ENCODE measurements around the gene PLEKHM2. TPM values are rescaled to one million over a fixed set of nuclear protein-coding genes. Genes with fewer than 3 reads are reported as not detected.

PLEKHM2 gene
- total RNA-seq, 1 experiment from 2014 or later: 38.5 TPM

DNA sequence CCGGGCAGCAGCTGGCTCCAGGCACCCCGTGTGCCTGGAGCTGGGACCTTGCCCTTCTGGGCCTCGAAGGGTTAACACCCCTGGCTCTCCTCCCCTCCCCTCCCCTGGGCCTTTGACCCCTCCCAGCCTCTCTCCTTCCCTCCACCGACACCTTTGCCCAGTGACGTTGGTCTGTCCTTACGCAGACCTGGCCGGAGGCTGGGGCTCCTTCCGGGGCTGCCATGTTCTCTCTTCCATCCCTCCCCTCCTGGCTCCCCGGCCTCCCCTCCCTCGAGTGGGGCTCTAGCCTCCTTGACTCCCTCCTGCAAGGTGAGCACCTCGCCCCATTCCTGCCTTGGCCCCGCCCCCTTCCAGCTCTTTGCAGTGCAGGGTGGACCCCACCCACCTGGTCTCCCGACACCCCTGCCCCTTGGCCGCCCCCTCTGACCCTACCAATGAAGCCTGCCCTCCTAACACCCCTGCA, 58.2 kb downstream of the PLEKHM2 start, which contains the start of gene TMEM82:
Gene TMEM82 (plus strand): TSS at position 161 of the 463 bp plus-strand sequence. CDS start 61 bp downstream, at position 222.
- RAD21 ChIA-PET (ENCODE audit: low non-redundant PET in 1 of 2, low total read pairs in 2 of 2, uncharacterized antibody in 2 of 2, unreplicated experiment in 2 of 2): no interaction called here
- ATAC-seq (no peak), DNase-seq (ENCODE audit: low read depth, low spot score) (no peak)
- H3K9ac ChIP-seq (ENCODE audit: low read length): no peak within 1 kb of the TSS
- intact Hi-C loops (cut with micrococcal nuclease): no loop called here
- TF ChIP-seq EZH2 (IDR thresholded peaks at IDR 0.05) (no peak), SIN3A (IDR thresholded peaks at IDR 0.05; ENCODE audit: low read depth) (no peak), ZNF274 (IDR thresholded peaks at IDR 0.05; ENCODE audit: low read depth, low read length) (no peak), TCF7L2 (IDR thresholded peaks at IDR 0.05; ENCODE audit: borderline replicate concordance, extremely low read depth, insufficient read depth, insufficient read length) (no peak), ELF1 (IDR thresholded peaks at IDR 0.05; ENCODE audit: borderline replicate concordance, low read depth) (no peak), FOSL1 (IDR thresholded peaks at IDR 0.05; ENCODE audit: low read depth) (no peak), SRF (IDR thresholded peaks at IDR 0.05; ENCODE audit: low read depth) (no peak), SP1 (IDR thresholded peaks at IDR 0.05; ENCODE audit: low read depth) (no peak), EGR1 (IDR thresholded peaks at IDR 0.05; ENCODE audit: low read depth) (no peak), EZH2phosphoT487 (IDR thresholded peaks at IDR 0.05; ENCODE audit: borderline replicate concordance) (no peak), POLR2A (IDR thresholded peaks at IDR 0.05; ENCODE audit: borderline replicate concordance, extremely low read depth, insufficient read depth, insufficient read length) (no peak), CEBPB (IDR thresholded peaks at IDR 0.05; ENCODE audit: low read depth) (no peak)
- TF ChIP-seq, protein P1, sequence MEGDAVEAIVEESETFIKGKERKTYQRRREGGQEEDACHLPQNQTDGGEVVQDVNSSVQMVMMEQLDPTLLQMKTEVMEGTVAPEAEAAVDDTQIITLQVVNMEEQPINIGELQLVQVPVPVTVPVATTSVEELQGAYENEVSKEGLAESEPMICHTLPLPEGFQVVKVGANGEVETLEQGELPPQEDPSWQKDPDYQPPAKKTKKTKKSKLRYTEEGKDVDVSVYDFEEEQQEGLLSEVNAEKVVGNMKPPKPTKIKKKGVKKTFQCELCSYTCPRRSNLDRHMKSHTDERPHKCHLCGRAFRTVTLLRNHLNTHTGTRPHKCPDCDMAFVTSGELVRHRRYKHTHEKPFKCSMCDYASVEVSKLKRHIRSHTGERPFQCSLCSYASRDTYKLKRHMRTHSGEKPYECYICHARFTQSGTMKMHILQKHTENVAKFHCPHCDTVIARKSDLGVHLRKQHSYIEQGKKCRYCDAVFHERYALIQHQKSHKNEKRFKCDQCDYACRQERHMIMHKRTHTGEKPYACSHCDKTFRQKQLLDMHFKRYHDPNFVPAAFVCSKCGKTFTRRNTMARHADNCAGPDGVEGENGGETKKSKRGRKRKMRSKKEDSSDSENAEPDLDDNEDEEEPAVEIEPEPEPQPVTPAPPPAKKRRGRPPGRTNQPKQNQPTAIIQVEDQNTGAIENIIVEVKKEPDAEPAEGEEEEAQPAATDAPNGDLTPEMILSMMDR (IDR thresholded peaks at IDR 0.05 in 2 of 3, conservative IDR thresholded peaks at IDR 0.05 in 1 of 3; ENCODE audit: borderline replicate concordance in 1 of 3, insufficient read depth in 1 of 3, low read depth in 2 of 3, low read length in 2 of 3): no peak
- TF ChIP-seq, protein P2, sequence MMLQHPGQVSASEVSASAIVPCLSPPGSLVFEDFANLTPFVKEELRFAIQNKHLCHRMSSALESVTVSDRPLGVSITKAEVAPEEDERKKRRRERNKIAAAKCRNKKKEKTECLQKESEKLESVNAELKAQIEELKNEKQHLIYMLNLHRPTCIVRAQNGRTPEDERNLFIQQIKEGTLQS (IDR thresholded peaks at IDR 0.05): no peak
- TF ChIP-seq, protein P3, sequence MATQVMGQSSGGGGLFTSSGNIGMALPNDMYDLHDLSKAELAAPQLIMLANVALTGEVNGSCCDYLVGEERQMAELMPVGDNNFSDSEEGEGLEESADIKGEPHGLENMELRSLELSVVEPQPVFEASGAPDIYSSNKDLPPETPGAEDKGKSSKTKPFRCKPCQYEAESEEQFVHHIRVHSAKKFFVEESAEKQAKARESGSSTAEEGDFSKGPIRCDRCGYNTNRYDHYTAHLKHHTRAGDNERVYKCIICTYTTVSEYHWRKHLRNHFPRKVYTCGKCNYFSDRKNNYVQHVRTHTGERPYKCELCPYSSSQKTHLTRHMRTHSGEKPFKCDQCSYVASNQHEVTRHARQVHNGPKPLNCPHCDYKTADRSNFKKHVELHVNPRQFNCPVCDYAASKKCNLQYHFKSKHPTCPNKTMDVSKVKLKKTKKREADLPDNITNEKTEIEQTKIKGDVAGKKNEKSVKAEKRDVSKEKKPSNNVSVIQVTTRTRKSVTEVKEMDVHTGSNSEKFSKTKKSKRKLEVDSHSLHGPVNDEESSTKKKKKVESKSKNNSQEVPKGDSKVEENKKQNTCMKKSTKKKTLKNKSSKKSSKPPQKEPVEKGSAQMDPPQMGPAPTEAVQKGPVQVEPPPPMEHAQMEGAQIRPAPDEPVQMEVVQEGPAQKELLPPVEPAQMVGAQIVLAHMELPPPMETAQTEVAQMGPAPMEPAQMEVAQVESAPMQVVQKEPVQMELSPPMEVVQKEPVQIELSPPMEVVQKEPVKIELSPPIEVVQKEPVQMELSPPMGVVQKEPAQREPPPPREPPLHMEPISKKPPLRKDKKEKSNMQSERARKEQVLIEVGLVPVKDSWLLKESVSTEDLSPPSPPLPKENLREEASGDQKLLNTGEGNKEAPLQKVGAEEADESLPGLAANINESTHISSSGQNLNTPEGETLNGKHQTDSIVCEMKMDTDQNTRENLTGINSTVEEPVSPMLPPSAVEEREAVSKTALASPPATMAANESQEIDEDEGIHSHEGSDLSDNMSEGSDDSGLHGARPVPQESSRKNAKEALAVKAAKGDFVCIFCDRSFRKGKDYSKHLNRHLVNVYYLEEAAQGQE (IDR thresholded peaks at IDR 0.05; ENCODE audit: low read depth): no peak
- TF ChIP-seq, protein P4, sequence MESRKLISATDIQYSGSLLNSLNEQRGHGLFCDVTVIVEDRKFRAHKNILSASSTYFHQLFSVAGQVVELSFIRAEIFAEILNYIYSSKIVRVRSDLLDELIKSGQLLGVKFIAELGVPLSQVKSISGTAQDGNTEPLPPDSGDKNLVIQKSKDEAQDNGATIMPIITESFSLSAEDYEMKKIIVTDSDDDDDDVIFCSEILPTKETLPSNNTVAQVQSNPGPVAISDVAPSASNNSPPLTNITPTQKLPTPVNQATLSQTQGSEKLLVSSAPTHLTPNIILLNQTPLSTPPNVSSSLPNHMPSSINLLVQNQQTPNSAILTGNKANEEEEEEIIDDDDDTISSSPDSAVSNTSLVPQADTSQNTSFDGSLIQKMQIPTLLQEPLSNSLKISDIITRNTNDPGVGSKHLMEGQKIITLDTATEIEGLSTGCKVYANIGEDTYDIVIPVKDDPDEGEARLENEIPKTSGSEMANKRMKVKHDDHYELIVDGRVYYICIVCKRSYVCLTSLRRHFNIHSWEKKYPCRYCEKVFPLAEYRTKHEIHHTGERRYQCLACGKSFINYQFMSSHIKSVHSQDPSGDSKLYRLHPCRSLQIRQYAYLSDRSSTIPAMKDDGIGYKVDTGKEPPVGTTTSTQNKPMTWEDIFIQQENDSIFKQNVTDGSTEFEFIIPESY (IDR thresholded peaks at IDR 0.05; ENCODE audit: extremely low read depth, insufficient replicate concordance, low read length): no peak
- TF ChIP-seq, protein P5, sequence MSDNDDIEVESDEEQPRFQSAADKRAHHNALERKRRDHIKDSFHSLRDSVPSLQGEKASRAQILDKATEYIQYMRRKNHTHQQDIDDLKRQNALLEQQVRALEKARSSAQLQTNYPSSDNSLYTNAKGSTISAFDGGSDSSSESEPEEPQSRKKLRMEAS (IDR thresholded peaks at IDR 0.05): no peak
- no peaks in the 10 kb centered on the region for H3K9me3 ChIP-seq (ENCODE audit: control insufficient read depth in 1 of 2, insufficient read depth in 1 of 2, low read depth in 1 of 2, low read length in 2 of 2)
- H3K9me2 ChIP-seq (ENCODE audit: insufficient read depth): no peaks in the 10 kb centered on the region
- POLR2A ChIA-PET: no interaction called here
- H3K79me2 ChIP-seq (ENCODE audit: insufficient read depth, low read length): no peaks in the 10 kb centered on the region
- CTCF ChIA-PET: interaction anchor here (1.5 to 2.0 kb wide), 4 partner anchors 15 to 149 kb away, joined by 3 to 13 read pairs (median 8); no protein-coding TSS in a partner anchor
- H2AFZ ChIP-seq (ENCODE audit: low read depth, low read length, poor library complexity, severe bottlenecking): no peak within 1 kb of the TSS
- H3K4me1 ChIP-seq (ENCODE audit: control insufficient read depth in 1 of 2, insufficient read depth in 2 of 2, low read length in 2 of 2): peaks cover 3 to 10% of the 10 kb centered on the region in 2 experiments; a peak in 3 of 4 replicates
- H4K20me1 ChIP-seq (ENCODE audit: insufficient read depth): no peaks in the 10 kb centered on the region
- no peak within 1 kb of the TSS for H3K4me3 ChIP-seq (replicated peaks in 1 of 2; ENCODE audit: low read depth in 1 of 2, low read length in 2 of 2)
- H3K27me3 ChIP-seq (ENCODE audit: insufficient read depth, low read length): no peaks in the 10 kb centered on the region
- H3K27ac ChIP-seq (ENCODE audit: low read depth, low read length): no peak within 1 kb of the TSS
- no TSS peak for BruUV-seq (replicated peaks)
- H3K4me2 ChIP-seq (ENCODE audit: low read length): peak within 1 kb of the TSS; percentile 68
- H3K36me3 ChIP-seq (ENCODE audit: control insufficient read depth in 1 of 2, insufficient read depth in 2 of 2, low read length in 2 of 2): no peaks in the 10 kb centered on the region

All from HCT116 (cell line).